NCI-H2227 (cell line): ENCODE data around the gene MIB2.

ENCODE experiments used
- DNase-seq: peaks from one replicate; lab custom pipeline; 2025; ENCODE audit not compliant: unreplicated experiment; lab: John Stamatoyannopoulos, UW

The MIB2 gene

DNA sequence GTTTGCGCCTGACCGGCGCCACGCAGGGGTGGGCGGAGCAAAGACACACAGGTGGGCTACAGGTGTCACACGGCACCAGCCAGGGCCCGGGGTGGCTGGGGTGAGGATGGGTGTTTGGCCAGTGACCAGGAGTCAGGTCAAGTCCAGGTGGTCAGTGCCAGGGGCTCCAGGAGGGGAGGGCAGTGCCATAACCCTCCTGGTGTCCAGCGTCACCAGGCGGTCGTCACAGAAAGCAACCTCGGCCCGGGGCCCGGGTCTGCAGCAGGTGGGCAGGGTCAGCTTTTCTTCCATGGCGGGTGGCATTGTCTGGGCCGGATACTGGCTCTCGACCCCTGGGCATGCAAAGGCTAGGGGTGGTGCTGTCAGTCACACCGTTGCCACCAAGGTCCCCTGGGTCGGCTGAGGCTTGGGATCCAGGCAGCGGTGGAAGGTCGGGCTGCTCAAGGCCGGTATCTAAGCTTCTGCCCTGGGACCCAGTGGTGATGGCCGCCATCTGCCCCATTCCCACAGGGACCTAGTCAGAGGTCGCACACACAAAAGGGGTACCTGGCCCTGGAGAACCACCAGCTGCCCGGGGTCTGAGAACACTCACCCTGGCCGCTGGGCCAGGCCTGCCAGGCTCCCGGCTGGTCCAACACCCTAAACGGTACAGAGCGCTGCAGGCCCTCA lies 17.1 kb upstream of the MIB2 start:
- DNase-seq = no peak

DNA sequence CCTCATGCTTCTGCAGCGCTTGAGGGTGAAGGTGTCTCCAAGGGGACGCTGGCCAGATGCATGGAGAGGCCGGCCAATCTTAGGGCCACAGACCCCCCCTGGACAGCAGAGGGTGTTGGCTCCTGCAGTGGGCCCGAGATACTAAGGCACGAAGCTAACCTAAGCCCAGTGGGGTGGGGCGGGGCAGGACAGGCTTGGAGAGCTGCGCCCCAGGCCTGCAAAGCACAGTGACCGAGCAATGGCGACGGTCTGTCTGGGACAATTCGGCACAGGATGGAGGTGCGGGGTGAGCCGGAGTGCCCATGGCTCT lies 16.6 kb upstream of the MIB2 start:
- no peak for DNase-seq

DNA sequence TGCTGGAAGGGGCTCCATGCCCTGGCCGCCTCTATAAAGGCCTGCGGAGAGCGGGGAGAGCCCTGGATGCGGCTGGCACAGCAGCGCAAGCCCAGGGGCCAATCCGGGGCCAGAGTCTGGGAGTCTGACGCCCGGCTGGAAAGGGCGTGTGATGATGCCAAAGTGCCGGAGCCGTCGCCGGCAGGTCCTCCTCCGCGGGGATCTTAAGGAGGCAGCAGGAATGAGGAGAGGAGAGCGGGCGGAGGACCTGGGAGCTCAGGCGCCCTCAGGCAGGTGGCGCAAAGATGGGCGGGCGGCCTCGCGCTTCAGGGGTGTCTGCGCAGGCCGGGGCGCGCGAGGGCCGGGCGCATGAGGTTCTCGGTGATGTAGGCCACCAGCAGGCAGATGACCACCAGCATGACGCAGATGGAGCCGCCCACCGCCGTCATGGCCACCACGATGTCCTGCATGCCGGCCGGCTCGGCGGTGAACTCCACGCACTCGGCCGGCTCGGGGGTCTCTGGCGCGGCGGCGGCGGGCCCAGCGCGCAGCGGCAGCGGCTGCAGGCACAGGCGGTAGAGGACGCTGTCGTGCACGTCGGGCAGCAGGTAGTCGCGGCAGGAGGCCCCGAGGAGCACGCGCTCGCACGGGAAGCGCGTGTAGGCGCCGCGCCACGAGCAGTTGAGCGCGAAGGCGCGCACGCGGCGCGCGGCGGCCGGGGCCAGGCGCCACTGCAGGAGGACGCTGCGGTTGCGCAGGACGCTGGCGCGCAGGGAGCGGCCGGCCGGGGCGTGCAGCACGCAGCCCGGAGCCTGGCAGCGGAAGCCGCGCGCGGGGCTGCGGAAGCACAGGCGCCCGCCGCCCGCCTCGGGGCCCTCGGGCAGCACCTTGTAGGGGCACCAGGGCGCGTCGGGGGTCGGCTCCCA lies 16.0 kb upstream of the MIB2 start:
- DNase-seq = peak; percentile 67

DNA sequence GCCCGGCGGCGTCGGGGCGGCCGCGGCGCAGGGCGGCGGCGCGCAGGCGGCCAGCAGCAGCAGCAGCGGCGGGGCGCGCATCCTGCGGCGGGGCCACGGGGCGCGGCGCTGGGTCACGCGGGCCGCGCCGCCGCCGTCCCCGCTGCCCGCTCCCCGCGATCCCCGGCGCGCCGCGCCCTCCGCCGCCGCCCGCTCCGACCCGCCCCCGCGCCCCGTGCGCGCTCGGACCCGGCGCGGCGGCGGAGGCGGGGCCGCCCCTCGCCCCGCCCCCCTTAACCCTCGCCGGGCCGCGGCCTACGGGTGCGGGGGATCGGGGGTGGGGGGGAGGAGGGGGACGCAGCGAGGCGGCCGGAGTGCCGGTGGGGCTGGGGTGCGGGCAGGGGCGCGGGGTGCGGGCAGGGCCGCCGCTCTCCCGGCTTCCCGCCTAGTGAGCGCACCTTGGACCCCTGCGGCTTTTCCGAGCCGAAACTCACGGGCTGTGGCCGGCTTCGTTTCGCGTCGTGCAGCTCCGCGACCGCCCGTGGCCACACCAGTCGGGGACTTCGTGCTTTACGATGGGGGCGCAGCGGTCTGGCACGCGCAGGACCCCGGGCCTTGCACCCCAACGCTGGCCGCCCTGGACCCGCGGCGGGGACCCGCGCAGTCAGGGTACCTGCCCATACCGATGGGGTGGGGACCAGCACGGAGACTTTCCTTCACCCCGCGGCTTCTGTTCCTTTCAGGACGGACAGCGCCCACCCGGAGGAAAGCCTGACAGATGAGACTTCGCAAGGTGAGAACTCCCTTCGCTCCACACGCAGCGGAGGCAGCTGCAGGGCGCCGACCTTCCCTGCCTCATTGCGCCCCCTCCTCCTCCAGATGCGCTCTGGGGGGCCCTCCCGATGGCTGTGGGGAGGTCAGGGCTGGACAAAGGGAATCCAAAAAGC lies 15.1 kb upstream of the MIB2 start, which contains the start of gene FNDC10:
FNDC10 (minus strand) TSS at position 201 of the 926 bp plus-strand sequence; CDS start at position 81, 120 bp downstream.
- peak; percentile 45 for DNase-seq

DNA sequence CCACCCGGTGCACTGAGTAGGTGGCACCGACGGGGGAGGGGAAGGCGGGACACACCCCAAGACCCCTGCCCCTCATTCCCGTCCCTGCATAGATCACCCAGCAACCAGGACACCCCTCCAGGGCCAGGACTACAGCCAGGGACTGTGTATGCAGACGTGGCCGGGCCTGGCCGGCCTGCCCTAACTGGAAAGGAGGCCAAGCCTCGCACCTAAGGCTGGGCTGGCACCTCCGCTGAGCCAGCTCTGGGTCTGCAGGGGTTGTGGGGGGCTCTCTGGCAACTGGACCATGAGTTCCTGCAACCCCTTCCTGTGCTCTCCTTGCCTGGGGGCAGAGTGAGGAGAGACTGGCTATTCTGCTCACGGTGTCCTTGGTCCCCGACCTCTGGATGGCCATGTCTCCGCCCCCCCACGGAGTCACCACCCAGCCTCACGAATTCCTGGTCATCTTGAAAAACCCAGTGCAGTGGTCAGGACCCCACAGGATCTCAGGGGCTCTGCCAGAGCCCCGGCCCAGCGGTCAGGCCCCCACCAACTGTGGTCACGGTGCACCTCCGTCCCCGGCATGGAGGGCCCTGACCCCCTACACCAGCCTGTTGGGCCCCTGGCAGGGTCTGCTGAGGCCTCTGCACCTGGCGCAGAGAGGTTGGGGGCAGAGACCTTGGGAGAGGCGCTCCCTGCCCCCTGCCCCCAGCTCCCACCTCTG lies 14.3 kb upstream of the MIB2 start:
- DNase-seq = no peak

DNA sequence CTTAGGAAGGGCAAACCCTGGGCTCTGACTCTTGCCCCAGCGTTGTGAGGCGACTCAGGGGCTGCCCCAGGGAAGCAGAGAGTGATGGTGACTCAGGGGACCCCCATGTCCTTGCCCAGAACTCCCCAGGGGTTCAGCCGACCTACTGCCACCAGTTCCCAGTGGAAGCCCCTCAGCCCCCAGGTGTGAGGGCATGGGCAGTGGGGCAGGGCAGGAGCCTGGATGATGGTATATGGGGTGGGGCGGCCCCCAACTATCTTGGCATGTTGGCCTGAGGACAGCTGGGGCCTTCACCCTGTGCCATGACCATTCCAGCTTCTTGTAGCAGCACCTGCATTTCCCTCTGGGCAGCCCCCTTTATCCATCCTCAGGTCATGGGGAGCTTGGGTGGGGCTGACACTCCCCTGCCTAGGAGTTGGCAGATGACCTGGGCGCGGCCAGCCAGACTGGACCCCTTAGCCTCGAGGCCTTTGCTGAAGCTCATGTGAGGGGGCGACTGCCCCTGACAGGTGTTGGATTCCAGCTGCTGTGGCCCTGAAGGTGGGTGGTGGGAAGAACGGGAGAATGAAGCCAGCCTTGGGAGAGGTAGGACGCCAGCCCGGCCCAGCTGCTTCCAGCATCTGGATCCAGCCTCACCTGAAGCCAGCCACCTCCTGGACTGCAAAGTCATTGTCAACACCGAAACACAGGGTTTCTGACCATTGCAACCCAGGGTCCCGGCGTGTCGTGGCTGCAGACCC lies 13.6 kb upstream of the MIB2 start:
- no peak for DNase-seq

DNA sequence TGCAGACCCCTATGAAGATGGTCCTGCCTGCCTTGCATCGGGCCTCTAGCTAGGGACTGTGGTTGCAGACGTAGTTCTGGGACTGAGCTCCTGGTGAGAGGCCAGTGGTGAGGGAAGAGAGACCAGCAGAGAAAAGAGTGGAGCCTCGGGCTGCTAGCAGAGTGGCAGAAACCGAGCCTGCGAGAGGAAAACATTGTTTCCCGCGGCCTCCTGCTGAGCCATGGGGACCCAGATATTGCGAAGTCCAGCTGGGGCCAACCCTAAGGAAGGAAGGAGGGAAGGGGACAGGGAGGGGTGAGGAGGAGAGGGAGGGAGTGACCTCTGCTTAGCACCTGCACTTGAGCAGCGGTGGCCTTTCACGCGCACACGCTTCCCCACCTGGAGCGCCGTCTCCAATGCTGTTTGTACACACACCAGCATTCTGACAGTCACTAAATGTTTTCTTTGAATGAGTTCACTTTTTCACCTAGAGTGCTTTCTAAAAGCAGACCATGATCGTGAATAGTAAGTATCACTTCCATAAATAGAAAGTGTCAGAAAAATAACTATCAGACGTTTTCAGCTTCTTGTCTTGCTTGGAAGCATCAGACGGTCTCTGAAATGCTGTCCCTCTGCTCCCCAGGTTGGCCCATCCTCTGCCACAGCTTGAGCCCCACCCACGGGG lies 12.9 kb upstream of the MIB2 start:
- no peak for DNase-seq

DNA sequence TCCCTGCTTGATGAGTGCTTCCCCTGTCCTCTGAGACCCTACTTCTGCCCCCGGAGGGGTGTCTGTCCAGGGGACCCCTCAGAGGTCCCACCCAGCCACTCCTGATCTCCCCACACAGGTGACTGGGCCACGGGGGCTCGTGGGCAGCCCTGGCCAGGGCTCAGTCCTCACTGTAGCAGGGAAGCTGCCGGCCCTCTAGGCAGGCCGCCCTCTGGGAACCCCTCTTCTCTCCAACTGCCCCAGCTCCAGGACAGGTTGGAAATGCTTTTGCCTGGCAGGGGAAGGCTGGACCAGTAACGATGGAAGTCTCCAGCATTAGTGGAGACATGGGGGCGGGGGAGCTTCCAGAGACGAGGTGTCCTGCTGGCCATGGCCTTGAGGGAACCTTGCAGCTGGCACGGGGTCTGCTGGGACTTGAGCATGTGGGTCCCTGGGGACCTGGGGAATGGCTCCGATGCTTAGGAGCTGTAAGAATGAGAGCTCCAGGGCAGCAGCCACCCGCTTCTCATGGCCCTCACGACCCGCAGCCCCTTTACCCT lies 12.3 kb upstream of the MIB2 start:
- no peak for DNase-seq

DNA sequence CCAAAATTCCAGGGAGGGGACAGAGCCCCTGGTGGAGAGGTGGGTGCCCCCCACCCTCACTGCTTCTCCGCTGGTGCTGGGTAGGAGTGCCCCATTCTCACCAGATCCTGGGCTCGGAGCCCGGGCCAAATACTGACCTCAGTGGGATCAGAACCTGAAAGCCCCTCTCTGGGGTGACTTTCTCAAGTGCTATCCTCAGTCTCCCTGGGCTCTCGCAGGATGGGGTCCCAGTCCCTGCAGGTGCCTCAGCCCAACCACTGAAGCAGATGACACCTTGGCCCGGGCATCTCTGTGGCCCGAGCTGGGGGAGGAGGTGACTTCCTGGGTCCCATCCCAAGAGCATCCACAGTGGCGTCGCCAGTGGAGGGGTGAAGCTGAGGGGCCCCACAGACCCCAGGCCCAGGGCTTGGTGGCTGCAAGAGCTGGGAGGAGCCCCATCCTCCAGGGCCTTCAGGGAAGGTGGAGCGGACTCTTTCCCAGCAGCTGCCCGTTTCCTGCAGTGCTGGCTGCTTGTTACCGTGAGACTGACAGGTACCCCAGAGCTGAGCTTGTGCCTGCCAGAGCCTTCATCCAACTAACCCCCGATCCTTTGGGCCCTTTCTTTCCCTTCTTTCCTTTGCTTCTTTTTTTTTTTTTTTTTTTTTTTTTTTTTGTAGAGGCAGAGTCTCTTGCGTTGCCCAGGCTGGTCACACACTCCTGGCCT lies 11.5 kb upstream of the MIB2 start:
- DNase-seq = no peak

DNA sequence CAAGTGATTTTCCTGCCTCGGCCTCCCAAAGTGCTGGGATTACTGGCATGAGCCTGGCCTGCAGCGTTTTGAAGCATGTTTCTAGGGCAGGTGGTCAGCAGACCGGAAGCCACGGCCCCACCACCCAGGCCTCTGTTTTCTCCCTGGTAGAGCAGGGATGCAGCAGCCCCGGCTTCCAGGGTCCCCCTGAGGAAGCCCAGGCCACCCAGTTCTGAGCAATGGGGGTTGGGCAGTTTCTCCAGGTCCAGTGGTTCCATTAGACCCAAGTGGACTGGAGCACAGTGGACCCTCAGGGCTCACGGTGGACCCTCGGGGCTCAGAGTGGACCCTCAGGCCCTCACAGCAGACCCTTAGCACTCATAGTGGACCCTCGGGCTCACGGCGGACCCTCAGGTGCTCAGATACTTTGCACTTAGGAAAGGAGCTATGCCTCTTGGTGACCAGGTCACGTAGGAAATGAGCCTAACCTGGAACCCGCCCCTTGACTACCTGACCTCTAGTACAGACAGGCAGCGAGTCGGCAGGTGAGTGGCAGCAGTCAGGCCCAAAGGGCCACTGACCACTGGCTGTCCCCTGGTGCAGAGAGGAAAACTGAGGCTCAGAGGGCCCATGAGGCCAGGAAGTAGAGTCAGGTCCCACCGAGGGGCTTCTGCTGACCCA lies 10.8 kb upstream of the MIB2 start:
- DNase-seq = no peak

DNA sequence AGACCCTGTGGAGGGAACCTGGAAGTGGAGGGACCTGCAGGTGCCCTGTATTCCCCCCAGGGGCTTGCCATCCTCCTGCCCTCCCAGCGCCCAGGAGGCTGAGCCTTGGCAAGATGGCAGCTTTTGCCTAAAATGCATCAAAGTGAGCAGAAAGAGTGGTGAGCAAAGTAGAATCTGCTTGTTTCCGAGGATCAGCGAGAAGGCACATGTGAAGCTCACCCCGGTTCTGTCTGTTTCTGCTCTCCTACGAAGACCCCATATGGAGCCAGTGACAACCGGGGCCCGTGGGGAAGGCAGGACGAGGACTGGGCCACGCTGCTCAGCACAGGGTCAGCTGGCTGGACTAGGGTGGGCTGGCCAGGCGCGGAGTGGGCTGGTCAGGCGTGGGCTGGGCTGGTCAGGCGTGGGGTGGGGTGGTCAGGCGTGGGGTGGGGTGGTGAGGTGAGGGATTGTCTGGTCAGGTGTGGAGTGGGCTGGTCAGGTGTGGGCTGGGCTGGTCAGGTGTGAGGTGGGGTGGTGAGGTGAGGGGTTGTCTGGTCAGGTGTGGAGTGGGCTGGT lies 10.2 kb upstream of the MIB2 start:
- DNase-seq = no peak

DNA sequence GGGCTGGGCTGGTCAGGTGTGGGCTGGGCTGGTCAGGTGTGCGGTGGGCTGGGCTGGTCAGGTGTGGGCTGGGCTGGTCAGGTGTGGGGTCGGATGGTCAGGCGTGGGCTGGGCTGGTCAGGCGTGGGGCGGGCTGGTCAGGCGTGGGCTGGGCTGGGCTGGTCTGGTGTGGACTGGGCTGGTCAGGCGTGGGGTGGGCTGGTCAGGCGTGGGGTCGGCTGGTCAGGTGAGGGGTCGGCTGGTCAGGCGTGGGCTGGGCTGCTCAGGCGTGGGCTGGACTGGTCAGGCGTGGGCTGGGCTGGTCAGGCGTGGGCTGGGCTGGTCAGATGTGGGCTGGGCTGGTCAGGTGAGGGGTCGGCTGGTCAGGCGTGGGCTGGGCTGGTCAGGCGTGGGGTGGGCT lies 9.6 kb upstream of the MIB2 start:
- DNase-seq = no peak

DNA sequence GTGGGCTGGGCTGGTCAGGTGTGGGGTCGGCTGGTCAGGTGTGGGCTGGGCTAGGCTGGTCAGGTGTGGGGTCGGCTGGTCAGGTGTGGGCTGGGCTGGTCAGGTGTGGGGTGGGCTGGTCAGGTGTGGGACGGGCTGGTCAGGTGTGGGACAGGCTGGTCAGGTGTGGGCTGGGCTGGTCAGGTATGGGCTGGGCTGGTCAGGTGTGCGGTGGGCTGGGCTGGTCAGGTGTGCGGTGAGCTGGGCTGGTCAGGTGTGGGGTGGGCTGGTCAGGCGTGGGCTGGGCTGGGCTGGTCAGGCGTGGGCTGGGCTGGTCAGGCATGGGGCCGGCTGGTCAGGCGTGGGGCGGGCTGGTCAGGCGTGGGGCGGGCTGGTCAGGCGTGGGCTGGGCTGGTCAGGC lies 9.1 kb upstream of the MIB2 start:
- no peak for DNase-seq

DNA sequence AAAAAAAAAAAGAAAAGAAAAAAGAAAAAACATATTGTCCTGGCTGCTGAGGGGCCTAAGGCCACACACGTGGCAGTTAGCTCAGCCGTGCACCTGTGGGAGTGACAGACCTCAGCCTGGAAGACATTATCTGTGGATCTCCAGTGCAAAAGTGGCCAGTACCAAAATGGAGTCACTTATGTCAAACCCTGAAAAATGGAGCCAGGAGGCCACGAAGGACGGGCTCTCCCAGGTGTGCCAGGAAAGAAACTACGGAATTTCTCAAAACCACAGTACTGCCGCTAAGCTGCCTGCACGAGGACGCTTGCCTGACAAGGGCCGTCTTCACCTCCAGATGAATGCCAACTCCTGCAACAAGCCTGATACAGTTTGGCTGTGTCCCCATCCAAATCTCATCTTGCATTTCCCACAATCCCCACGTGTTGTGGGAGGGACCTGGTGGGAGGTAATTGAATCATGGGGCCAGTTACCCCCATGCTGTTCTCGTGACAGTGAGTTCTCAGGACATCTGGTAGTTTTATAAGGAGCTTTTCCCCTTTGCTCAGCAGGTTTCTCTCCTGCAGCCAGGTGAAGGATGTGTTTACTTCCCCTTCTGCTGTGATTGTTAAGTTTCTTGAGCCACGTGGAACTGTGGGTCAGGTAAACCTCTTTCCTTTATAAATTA lies 5.3 kb upstream of the MIB2 start:
- no peak for DNase-seq

DNA sequence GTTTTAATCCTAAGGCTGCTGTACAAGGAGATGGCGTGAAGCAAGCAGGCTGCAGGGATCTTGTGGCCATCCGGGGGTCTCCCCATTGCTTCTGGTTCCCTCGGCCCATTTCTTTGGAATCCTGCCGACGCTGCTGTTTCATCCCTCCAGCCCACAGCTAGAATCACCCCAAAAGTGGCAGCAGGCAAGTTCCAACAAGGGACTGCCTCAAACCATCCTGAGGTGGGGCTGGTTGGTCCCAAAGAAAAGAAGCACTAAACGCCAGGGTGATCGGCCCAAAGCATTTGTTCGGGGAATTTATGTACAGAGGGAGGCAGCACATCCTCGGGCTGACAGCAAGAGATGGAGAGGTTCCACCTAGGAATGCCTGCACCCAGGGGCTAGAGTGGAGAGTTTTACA lies 4.5 kb upstream of the MIB2 start:
- no peak for DNase-seq

DNA sequence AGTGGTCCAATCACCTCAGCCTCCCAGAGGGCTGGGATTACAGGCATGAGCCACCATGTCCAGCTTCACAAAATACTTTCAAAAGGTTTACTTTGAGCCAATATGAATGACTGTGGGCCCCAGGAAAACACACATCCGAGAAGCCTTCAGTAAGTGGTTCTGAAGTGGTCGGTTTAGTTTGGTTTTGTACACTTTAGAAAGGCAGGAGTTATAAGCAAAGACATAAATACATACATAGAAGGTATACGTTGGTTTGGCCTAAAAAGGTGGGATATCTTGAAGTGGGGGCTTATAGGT lies 3.2 kb upstream of the MIB2 start:
- no peak for DNase-seq

DNA sequence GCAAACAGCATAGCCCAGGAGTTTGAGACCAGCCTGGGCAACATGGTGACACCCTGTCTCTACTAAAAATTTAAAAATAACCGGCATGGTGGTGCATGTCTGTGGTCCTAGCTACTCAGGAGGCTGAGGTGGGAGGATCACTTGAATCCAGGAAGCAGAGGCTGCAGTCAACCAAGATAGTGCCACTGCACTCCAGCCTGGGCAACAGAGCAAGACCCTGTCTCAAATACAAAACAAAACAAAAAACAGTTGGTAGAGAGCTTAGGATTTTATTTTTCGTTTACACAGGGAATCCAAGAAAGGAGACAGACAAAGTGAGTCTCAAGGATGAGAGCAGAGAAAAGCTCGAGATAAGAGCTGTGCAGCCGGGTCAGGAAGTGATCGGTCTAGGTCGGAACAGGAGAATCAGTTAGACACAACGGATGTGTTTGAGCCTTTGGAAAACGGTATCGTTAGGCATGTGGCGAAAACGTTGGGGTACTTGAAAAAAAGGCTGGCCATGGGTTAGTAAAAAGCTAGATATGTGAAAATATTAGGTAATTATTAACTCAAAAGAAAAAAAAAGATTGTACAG lies 1.7 kb upstream of the MIB2 start:
- no peak for DNase-seq
